Stimulated activated CD4-positive, alpha-beta T cell treated with anti-CD3 and anti-CD28 coated beads, Interleukin-4, amount 100 ng/mL, for 1 hour (primary cell): ENCODE data around the gene CHD3.
A peak's percentile ranks its signal among the peaks of the same experiment; 100 is the strongest.

Source experiments
- DNase-seq: peaks from one replicate; pipeline ENCODE4 v3.0.0-alpha.2; 2020

Gene CHD3

DNA sequence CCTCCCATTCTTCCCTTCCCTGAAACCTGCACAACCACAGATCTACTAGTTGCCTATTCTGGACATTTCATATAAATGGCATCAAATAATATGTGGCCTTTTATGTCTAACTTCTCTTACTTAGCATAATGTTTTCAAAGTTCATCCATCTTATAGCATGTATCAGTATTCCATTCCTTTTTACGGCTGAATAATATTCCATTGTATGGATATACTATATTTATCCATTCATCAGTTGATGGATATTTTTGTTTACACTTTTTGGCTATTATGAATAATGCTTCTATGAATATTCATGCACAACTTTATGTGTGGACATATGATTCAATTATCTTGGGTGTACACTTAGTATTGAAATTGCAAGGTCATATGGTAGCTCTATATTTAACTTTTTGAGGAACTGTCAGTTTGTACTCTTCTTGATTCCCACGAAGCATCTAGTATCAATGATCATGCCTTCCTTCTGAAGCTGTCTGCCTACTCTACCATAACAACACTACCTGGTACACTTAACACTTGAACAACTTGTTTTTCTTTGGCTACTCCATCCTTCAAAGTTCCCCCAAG lies 12.7 kb upstream of the CHD3 start:
- no peak for DNase-seq

DNA sequence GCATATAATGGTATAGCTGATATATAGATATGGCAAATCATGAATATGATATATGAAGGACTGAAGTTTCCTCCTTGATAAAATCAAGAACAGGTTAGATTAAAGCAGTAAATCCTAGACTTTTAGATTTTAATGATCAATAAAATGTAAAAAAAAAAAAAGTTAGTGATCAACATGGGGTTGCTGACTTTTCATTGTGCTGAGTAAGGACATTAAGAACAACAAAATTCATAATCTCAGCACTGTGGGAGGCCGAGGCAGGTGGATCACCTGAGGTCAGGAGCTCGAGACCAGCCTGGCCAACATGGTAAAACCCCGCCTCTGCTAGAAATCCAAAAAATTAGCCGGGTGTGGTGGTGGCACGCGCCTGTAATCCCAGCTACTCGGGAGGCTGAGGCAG lies 10.4 kb upstream of the CHD3 start:
- DNase-seq, result no peak

DNA sequence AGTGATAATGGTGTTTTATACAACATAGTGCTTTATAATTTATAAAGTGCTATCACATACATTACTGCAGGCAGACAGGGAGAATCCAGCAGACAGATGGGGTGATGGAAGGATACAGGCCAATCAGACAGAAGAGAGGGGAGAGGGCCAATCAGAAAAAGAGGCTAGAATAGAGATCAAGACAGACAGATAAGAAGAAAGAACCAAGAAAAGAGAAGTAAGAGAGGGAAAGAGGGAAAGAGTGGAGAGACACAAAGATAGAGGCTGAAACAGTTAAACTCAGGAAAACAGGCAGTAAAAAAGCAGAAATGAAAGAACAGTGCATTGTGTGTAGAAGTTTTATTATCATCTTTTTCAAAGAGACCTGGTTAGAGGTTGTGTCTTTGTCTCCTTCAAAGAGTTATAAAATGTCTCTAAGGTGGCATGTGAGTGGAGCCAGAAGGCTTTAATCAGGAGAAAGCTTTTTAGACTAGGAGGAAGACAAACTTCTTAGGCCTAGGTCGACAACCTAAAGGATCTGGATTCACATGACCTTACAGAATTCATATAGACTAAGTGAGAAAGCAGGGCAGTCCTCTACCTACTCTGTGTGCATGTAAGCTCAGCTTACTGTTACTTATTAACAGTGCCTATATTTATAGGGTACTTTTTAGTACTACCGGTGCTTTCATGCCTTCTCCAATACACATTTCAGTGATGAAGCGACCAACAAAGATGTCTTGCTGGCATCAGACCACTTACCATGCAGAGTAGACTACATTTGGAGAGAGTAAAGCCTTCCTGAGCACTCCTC lies 8.3 kb upstream of the CHD3 start:
- DNase-seq, result no peak

DNA sequence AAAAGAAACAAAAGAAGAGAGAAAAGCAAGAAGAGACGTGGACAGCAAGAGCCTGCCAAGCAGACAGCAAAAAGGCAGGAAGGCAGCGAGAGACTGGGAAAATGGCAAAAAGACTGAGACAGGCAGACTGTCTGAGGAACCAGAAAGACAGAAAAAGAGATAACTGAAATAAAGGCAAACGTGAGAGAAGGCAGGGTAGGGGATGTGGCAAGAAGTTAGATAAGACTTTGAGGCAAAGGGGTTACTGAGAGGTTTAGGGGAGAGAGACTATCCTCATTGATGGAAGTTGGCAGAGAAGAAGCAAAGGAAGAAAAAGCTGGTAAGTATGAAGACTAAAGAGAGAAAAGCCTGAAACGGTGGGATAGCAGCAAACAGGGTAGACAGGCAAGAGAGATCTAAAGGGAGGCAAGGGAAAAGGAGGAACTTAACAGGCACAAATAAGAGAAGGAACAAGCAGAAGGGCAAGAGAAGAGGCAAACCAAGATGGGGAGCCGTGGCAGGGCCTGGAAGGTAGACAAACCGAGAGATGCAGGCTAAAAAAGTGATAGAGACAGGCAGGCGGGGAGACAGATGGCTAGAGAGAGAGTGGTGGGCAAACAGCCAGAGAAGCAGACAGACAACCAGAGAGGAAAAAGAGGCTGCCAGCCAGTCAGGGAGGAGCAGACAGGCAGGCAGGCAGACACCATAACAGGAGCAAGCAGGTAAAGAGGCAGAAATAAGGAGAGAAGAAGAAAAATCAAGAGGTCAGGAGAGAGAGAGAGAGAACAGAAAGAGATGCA lies 7.1 kb upstream of the CHD3 start:
- no peak for DNase-seq

DNA sequence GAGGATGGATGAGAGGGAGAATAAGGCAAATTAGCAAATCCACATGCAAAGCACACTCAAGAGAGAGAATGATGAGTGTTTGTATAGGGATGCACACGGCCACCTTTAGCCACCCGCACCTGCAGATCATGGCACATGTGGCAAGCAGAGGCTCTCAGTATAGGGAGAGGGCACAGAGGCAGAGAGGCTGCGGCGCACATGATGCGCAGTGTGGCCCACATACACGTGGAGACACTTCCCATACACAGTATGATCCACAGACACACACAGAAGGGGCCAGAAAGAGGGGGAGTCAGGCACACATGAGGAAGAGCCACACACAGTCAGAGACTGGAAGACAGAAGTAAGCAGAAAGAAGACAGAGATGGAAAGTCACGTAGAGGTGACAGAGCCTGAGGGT lies 6.5 kb upstream of the CHD3 start:
- peak; percentile 15 for DNase-seq

DNA sequence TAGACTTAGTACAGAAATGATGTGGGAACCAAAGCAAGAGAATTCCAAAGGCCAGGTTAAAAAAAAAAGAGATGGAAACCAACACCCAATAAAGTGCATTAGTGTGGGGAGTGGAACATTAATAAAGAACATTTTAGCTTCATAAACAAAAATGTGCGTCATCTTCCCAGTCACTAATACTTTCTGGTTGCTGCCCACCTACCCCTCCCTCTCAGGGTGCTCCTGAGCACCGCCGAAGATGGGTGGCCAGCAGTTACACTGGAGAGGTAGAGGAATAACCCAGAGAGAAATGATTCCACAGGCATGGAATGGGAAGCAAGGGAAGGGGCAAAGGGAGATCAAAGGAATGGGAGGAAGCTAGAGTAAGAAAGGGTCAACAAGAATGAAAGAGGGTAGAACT lies 6.0 kb upstream of the CHD3 start:
- no peak for DNase-seq

DNA sequence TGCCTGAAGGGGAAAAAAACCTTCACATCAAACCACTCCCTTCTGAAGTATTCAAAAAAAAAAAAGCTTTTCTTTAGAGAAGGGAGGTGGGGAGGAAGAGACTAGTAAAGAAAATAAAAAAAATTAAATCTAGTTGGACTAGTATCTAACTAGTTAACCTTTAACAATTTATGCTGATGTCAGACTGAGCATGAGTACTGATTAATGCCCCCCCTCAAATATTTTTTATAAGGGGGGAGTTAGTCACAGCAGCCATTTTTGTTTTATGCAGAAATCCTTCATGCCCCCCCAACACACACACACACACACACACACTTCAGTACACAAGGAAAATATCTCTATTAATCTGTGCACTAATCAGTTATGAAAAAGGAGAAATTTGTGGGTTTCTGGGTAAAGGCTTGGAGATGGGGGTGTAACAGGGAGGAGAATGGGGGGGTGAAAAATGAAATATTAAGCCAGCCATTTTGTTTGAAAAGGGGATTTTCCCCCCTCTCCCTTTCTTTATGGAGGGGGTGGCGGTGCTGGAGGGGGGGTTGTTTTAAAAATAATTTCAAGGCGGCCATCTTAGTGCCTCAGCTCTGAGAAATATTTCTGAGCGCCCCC lies 4.7 kb upstream of the CHD3 start:
- peak; percentile 44 for DNase-seq

DNA sequence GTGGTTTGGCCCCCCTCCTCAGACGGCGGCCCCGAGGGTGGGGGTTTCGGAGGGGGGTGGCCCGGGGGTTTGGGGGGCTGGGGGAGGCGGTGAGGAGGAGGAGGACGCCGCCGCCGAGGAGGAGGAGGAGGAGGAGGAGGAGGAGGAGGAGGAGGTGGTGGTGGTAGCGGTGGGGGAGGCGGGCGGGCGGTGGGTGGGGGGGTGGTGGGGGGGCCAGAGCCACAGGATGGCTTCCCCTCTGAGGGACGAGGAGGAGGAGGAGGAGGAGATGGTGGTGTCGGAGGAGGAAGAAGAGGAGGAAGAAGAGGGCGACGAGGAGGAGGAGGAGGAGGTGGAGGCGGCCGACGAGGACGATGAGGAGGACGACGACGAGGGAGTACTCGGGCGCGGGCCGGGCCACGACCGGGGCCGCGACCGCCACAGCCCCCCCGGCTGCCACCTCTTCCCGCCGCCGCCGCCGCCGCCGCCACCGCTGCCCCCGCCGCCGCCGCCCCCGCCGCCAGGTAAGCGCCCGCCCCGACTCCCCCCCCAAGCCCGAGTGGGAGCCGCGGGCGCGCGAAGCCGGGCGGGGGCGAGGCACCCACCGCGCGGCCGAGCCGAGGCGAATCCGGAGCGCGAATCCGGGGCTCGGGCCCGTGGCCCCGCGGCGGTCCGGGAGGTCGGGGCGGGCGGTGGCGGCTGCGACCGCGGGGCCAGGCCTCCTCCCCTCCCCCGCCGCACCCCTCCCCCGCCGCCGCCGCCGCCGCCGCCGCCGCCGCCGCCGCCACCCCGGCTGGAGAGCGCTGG lies 3.8 kb upstream of the CHD3 start:
- DNase-seq, result peak; percentile 57

DNA sequence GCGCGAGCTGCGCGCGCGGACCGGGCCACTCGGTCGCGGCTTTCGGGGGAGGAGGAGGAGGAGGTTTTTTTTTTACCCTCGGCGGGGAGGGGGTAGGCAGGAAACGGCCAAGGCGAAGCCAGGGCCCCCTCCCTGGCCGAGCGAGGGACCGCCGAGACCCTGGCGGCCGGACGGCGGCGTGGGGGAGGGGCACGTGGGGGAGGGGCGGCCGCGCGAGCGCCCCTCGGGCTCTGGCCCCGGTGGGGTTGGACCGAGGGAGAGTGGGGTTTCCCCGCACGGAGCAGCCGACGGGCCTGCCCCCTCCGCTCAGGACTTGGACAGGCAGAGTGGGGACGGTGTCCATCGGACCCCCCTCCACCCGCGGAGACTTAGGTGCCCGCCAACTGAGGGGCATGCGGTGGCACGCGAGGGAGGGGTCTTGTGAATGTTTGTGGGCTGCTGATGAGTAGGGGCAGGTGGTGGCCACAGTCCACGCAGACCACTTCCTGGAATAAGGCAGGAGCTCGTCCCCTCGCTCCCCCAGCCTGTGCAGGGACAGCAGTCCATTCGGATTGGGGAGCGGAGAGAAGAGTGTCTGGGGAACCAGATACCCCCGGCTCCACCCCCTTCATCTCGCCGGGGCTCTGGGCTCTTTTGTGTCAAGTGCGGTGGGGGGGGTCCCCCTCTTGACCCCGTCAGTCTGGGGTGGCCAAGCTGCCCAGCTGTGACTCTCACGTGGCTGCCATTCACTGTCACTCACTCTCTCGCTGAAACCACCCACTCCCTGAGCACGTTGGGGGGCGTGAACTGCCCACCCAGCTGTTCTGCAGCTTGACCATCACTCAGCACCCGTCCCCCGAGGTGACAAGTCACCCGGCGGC lies 3.0 kb upstream of the CHD3 start:
- DNase-seq, result peak; percentile 37

DNA sequence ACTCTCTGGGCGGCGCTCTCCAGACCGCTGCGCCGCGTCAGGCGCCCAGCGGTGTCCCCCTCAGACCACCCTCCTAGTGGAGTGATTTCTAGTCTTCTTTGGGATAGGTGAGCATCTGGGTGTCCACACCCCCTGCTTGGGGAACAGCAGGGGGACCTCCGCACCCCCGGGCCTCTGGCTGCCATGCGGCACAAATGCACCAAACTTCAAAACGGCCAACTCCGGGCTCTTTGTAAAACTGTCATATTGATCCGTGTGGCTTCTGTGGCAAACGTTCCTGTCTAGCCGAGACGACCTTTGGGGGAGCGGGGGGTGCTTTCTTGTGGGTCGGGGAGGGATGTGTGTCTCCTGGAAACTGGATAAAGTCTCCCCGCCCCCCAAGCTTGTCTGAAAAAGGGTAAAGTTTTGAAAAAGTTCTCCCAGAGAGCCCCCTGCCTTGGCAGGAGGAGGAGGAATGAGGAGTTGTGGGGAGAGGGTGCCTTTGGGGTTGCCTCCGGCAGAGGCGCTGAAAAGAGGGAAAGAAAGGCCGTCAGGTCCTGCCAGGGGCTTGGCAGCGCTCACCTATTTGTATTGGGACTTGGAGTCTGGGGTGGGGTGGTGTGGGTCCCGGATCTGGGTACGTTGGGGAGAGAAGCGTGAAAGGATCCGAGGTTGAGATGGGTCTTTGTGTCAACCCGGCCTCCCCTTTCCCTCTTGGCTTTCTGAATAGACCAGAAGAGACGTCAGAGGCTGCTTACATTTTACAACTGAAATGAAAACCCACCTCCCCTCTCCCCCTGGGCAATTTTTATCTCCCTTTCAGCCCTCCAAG lies 2.2 kb upstream of the CHD3 start:
- DNase-seq, result peak; percentile 44

DNA sequence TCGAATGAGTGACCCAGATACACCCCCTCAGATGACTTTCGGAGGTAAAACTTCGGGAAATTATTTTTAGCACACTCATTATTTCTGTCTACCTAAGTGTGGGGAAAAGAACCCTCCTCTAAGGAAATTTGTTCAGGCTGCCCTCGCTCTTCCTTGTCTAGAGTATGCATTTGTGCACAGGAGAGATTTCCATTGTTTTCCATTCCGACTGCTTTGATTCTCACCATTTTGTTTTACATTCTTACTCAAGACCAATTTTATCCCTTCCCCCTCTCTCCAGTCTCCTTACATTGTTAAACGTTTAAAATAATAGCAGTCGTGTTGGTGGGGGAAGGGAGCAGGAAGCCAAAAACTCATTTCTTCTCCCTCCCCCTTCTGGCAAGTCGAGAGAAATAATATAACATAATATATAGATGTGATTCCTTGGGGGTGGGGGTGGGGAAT lies 1.5 kb upstream of the CHD3 start:
- DNase-seq, result no peak

DNA sequence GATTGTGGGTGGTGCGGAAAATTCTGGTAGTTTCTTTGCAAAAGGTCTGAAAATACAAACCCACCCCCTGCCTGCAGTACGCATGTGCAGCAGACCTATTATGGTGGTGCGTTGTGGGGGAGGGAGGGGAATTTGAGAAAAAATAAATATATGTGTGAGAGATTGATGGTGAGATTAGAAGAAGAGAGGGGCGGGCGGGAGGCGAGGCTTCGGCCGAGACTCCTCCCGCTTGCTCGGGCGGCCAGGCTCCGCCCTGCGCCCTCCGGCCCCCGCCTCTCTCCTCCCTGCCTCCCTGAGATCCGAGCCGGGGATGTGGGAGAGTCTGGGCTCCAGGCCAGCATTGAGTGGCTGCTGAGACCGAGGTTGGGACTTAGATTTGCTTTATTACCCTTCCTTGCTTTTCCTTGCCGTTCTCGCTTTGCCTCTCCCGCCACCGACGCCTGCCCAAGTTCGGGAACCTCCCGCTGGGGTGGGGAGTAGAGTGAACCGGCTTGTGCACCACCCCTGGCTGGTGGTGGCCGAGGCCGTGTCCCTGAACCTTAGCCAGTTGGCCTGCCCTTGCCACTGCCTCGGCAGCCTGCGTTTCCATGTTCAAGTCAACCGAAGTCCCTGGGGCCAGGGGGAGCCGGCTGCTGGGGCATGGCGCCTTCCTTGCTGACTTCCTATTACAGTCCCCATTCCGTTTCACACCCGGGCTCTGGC lies 956 bp upstream of the CHD3 start:
- DNase-seq, result peak; percentile 87

DNA sequence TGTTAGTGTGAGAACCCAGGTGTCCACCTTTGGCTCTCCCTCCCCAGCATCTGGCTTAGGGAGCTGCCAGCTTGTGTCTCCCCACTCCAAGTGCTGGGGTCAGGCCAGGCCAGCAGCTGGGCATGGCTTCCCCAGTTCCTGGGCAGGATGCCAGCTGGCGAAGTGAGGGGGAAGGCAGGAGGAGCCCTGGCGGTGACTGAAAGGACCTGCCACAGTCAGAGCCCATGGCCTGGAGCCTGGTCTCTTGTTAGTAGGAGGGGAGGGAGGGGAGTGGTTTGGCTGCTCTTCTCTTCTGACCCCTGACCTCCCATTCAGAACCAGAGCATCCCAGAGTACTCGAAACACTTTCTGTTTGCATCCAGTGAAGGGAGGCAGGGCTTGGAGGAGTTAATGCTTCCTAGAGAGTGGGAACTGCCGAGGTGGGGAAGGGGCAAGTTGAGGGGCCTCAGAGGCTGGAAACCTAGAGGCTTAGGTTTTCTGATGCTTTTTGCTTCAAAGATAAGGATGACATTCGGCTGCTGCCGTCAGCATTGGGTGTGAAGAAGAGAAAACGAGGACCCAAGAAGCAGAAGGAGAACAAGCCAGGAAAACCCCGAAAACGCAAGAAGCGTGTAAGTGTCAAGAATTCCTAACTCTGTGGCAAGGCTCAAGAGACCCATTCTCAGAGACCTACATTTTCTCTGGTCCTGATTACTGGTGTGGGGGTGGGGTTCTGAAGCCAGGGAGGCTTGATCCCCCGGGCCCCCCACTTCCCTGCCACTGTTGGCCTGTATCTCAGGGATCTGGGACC lies 772 bp downstream of the CHD3 start:
- DNase-seq, result peak; percentile 20

DNA sequence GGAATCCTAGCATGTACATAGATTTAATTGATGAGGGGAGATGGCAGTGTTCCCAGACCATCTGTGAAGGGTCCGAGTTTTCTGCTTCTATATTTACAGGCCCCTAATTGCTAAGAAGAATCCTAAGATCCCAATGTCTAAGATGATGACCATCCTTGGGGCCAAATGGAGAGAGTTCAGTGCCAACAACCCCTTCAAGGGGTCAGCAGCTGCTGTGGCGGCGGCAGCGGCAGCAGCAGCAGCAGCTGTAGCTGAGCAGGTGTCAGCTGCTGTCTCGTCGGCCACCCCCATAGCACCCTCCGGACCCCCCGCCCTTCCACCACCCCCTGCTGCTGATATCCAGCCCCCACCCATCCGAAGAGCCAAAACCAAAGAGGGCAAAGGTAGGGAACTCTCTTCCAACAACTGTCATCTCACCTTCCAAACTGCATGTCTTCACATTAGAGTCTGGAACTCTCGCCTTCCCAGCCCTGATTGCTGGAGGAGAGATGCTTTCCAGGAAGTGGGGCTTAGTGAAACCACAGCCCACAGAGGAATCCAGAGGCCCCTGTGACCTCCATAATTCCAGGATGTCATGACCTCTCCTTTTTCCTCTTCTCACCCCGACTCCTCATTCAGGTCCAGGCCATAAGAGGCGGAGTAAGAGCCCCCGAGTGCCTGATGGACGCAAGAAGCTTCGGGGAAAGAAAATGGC lies 4.7 kb downstream of the CHD3 start:
- no peak for DNase-seq

DNA sequence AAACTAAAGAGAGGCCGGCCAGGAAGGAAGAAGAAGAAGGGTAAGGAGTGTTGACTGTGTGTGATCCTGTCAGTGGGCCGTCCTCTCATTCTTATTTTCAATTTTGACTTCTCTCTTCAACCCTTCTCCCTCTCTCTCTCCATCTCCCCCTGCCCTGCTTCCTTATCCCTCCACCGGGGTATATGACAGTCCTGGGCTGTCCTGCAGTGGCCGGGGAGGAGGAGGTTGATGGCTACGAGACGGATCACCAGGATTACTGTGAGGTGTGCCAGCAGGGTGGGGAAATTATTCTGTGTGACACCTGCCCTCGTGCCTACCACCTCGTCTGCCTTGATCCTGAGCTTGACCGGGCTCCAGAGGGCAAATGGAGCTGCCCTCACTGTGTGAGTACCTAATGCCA lies 5.6 kb downstream of the CHD3 start:
- no peak for DNase-seq

DNA sequence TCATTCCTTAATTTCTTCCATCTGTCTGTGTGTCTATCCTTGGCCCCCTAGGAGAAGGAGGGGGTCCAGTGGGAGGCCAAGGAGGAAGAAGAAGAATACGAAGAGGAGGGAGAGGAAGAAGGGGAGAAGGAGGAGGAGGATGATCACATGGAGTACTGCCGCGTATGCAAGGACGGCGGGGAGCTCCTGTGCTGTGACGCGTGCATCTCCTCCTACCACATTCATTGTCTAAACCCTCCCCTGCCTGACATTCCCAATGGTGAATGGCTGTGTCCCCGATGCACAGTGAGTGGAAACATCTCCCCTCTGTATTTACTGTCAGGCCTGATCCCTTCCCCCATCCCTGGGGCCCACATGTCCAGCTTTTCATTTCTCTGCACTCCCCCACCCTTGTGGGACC lies 6.3 kb downstream of the CHD3 start:
- DNase-seq, result no peak

DNA sequence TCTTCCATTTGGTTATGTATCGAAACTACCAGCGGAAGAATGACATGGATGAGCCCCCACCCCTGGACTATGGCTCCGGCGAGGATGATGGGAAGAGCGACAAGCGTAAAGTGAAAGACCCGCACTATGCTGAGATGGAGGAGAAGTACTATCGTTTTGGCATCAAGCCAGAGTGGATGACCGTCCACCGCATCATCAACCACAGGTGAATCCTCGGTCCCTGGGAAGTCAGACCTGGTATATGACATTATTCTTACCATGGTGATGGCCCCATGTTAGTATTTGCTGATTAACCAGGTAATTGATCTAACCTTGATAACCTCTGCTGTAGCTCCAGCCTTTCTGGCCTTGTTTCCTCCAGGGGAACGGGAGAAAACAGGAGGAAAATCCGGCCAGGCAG lies 8.5 kb downstream of the CHD3 start:
- DNase-seq, result no peak

DNA sequence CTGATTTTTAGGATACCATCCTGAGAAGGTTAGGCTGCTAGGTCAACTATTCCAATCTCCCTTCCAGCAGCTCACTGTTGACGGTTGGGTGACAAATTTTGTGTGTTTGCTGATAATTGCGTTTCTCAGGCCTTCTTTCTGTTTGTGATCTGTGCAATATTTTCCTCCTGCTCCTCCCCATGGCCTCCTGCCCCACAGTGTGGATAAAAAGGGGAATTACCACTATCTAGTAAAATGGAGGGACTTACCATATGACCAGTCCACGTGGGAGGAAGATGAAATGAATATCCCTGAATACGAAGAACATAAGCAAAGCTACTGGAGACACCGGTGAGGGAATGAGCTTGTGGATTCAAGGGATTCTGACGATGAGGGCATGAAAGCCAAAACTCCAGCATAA lies 9.2 kb downstream of the CHD3 start:
- DNase-seq, result no peak
